ENCODE data around the gene FOXA3. TPM values are rescaled to one million over a fixed set of nuclear protein-coding genes. Genes with fewer than 3 reads are reported as not detected.
A peak's percentile ranks its signal among the peaks of the same experiment; 100 is the strongest.

Gene FOXA3
- total RNA-seq, 2 experiments from 2014 or later = 0.36 TPM; not detected in 1

DNA sequence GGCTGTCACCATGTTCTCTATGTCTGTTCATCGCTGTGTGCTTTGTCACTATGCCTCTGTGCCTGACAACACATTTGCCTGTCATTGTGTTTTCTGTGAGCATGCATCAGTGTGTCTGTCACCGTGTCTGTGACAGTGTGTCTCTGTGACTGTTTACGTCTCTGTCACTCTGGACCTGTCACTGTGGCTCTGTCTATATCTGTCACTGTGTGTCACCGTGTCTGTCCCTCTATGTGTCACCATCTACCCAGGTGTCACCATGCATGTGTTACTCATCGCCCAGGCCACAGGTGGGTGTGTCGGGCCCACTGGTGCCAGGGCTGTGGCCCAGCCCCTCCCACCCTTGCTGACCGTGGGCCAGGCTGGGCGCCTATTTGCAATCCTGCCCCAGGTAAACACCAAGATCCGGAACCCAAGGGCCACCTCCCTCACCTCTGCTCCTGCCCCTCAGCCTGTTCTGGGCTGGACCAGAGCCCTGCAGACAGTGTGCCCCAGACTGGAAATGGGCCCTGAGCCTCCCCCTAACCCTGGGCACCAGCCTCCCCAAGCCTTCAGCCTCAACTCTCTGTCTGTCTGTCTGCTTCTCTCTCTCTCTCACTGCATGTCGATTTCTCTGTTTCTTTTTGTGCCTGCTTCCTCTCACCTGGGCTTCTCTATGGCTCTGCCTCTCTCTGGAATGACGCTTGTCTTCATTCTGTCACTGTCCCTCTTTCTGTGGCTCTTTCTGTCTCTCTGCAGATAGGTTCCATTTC is 14.1 kb downstream of the FOXA3 start:
- H3K4me3 Mint-ChIP-seq = no peak overlapping the region
- intact Hi-C loops (cut with micrococcal nuclease) = no loop called here
- ATAC-seq (peak; percentile 81), DNase-seq (peak; percentile 56)
- peaks cover 25% of the 10 kb centered on the region for H3K4me1 Mint-ChIP-seq (ENCODE audit: low read depth)
- ChIA-PET CTCF (interaction anchor here (1.7 to 10.1 kb wide), 2 partner anchors 13 to 61 kb away, joined by 6 to 100 read pairs; partner anchors contain the start of genes FOXA3 and SYMPK), POLR2A (no interaction called here)
- no peak overlapping the region for H3K27ac Mint-ChIP-seq
- H3K27me3 Mint-ChIP-seq = peaks cover 20% of the 10 kb centered on the region
- TF ChIP-seq, protein P1, sequence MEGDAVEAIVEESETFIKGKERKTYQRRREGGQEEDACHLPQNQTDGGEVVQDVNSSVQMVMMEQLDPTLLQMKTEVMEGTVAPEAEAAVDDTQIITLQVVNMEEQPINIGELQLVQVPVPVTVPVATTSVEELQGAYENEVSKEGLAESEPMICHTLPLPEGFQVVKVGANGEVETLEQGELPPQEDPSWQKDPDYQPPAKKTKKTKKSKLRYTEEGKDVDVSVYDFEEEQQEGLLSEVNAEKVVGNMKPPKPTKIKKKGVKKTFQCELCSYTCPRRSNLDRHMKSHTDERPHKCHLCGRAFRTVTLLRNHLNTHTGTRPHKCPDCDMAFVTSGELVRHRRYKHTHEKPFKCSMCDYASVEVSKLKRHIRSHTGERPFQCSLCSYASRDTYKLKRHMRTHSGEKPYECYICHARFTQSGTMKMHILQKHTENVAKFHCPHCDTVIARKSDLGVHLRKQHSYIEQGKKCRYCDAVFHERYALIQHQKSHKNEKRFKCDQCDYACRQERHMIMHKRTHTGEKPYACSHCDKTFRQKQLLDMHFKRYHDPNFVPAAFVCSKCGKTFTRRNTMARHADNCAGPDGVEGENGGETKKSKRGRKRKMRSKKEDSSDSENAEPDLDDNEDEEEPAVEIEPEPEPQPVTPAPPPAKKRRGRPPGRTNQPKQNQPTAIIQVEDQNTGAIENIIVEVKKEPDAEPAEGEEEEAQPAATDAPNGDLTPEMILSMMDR (IDR thresholded peaks at IDR 0.05) = no peak
- no peaks in the 10 kb centered on the region for H3K9me3 Mint-ChIP-seq
- peaks cover 1% of the 10 kb centered on the region for H3K36me3 Mint-ChIP-seq (ENCODE audit: low read depth)

DNA sequence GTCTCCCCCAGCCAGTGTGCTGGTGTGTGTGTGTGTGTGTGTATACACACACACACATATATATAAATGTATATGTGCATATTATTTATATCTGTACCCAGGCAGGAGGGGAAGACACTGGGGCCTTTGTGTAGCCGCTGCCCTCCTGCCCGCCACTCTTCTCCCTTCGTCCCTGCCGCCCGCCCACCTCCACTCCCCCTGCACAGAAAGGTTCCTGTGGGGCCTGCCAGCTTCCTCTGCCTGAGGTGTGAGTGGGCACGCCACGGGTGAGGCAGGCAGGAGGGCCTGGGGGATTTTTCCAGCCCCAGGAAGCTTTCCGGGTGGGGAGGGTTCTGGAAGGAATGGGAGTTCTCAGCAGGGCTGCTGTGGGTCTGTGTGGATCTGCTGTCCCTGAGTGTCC is 14.9 kb downstream of the FOXA3 start:
- TF ChIP-seq, protein P1 (IDR thresholded peaks at IDR 0.05) = no peak
- POLR2A ChIA-PET = no interaction called here
- CTCF ChIA-PET = interaction anchor here (1.7 to 10.1 kb wide), 2 partner anchors 14 to 62 kb away, joined by 6 to 100 read pairs; partner anchors contain the start of genes FOXA3 and SYMPK
- no peak overlapping the region for H3K4me3 Mint-ChIP-seq
- H3K27ac Mint-ChIP-seq = no peak overlapping the region
- H3K4me1 Mint-ChIP-seq (ENCODE audit: low read depth) = peaks cover 33% of the 10 kb centered on the region
- no peak for DNase-seq
- H3K27me3 Mint-ChIP-seq = peaks cover 20% of the 10 kb centered on the region
- no peak for ATAC-seq
- H3K36me3 Mint-ChIP-seq (ENCODE audit: low read depth) = peaks cover 4% of the 10 kb centered on the region
- intact Hi-C loops (cut with micrococcal nuclease) = no loop called here
- H3K9me3 Mint-ChIP-seq = no peaks in the 10 kb centered on the region

DNA sequence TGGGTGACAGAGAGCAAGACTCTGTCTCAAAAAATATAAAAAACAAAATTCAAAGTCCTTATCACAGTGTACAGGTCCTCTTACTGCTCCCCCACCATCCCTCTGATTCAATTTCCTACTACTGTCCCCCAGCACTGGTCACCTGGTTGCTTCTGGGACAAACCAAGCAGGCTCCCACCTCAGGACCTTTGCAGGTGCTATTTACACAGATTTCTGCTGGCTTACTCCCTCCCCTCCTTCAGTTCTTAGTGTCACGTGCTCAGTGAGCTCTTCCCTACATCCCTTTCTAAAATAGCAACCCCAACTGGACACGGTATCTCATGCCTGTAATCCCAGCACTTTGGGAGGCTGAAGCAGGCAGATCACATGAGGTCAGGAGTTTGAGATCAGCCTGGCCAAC is 15.8 kb downstream of the FOXA3 start:
- H3K27me3 Mint-ChIP-seq = peaks cover 17% of the 10 kb centered on the region
- CTCF ChIA-PET = interaction anchor here (1.7 to 10.1 kb wide), 2 partner anchors 15 to 63 kb away, joined by 6 to 100 read pairs; partner anchors contain the start of genes FOXA3 and SYMPK
- ATAC-seq = no peak
- H3K4me3 Mint-ChIP-seq = no peak overlapping the region
- H3K36me3 Mint-ChIP-seq (ENCODE audit: low read depth) = peaks cover 6% of the 10 kb centered on the region
- DNase-seq = no peak
- POLR2A ChIA-PET = no interaction called here
- TF ChIP-seq, protein P1 (IDR thresholded peaks at IDR 0.05) = no peak
- H3K27ac Mint-ChIP-seq = no peak overlapping the region
- intact Hi-C loops (cut with micrococcal nuclease) = no loop called here
- peaks cover 33% of the 10 kb centered on the region for H3K4me1 Mint-ChIP-seq (ENCODE audit: low read depth)
- H3K9me3 Mint-ChIP-seq = no peaks in the 10 kb centered on the region

DNA sequence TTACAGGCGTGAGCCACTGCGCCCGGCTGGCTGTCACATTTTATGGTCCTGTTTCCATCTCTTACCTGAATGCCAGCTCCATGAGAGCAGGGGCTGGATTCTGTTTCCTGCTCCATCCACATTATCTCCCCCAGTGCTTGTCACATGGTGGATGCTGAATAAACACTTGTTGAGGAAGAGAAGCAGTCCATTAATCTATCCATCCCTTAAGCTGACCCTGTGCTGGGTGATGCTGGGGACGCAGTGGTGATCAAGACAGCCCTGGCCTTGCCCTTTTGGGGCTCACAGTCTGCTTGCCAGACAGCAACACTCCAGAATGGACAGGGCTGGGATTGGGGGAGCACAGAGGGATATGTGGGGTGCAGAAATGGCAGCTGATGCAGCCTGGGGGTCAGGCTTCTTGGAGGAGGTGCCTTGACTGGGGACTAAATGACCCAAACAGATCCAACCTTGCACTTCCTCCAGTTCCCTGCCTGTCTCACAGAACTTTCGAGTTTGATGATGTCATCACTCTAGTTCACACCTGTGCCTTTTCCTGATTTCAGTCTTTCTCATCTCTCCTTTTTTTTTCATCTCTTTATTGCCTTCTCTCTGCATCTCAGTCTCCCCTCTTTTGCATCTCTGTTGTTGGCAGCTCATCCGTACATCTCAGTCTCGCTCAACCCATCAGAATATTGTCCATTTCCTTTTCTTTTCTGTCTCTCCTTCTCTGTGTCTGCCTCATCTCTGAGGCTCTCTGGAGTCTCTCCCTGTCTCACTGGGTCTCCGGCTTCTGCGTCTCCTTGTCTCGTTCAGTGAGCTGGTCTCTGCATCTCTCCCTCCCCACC is 17.2 kb downstream of the FOXA3 start:
- peaks cover 6% of the 10 kb centered on the region for H3K36me3 Mint-ChIP-seq (ENCODE audit: low read depth)
- DNase-seq = no peak
- CTCF ChIA-PET = interaction anchor here (1.0 to 10.1 kb wide), 6 partner anchors 17 to 82 kb away, joined by 3 to 100 read pairs (median 10); partner anchors contain the start of genes FOXA3, MYPOP and SYMPK
- H3K4me1 Mint-ChIP-seq (ENCODE audit: low read depth) = peaks cover 31% of the 10 kb centered on the region
- H3K27me3 Mint-ChIP-seq = peaks cover 8% of the 10 kb centered on the region
- ATAC-seq = no peak
- no peak overlapping the region for H3K4me3 Mint-ChIP-seq
- TF ChIP-seq, protein P1 (IDR thresholded peaks at IDR 0.05) = no peak
- POLR2A ChIA-PET = interaction anchor here (0.7 to 2.5 kb wide), 3 partner anchors 9 to 115 kb away, joined by 3 to 9 read pairs (median 3); partner anchors contain the start of gene SYMPK
- no peak overlapping the region for H3K27ac Mint-ChIP-seq
- H3K9me3 Mint-ChIP-seq = no peaks in the 10 kb centered on the region
- intact Hi-C loops (cut with micrococcal nuclease) = no loop called here
